ENCODE measurements around the gene FOXJ3.
"Not testable (repeated sequence)": the region's sequence is repeated elsewhere in the genome, so short reads cannot be mapped to it uniquely, and the experiment has no call there.

Gene FOXJ3

GRCh38 chr1:42239555-42239954 is 95.5 kb downstream of the FOXJ3 start:
- DNase-seq = no peak

- no peak for DNase-seq
Measured at GRCh38 chr1:42239041-42239440, 96.0 kb downstream of the FOXJ3 start.

GRCh38 chr1:42231253-42231652 is 103.8 kb downstream of the FOXJ3 start:
- DNase-seq = no peak

GRCh38 chr1:42228938-42229337 is 106.1 kb downstream of the FOXJ3 start:
- DNase-seq = no peak

- no peak for DNase-seq
Measured at GRCh38 chr1:42223036-42223435, 112.0 kb downstream of the FOXJ3 start.

GRCh38 chr1:42221952-42222606 is 113.0 kb downstream of the FOXJ3 start:
- no peak for DNase-seq

GRCh38 chr1:42221456-42221855 is 113.6 kb downstream of the FOXJ3 start:
- no peak for DNase-seq

- DNase-seq = no peak
Measured at GRCh38 chr1:42219627-42220026, 115.4 kb downstream of the FOXJ3 start.

GRCh38 chr1:42214447-42214871 is 120.6 kb downstream of the FOXJ3 start:
- no peak for DNase-seq

- no peak for DNase-seq
Measured at GRCh38 chr1:42211224-42211623, 123.8 kb downstream of the FOXJ3 start.

GRCh38 chr1:42210421-42211133 is 124.5 kb downstream of the FOXJ3 start:
- DNase-seq = no peak

- no peak for DNase-seq
Measured at GRCh38 chr1:42209526-42210251, 125.3 kb downstream of the FOXJ3 start.

GRCh38 chr1:42206930-42207329 is 128.1 kb downstream of the FOXJ3 start:
- not testable (repeated sequence) for DNase-seq

- DNase-seq = no peak
Measured at GRCh38 chr1:42206164-42206563, 128.9 kb downstream of the FOXJ3 start.

- no peak for DNase-seq
Measured at GRCh38 chr1:42201986-42202385, 133.0 kb downstream of the FOXJ3 start.

GRCh38 chr1:42198251-42198650 is 136.8 kb downstream of the FOXJ3 start:
- no peak for DNase-seq

GRCh38 chr1:42195841-42196240 is 139.2 kb downstream of the FOXJ3 start:
- DNase-seq = no peak

- no peak for DNase-seq
Measured at GRCh38 chr1:42192106-42192505, 142.9 kb downstream of the FOXJ3 start.

GRCh38 chr1:42191319-42191718 is 143.7 kb downstream of the FOXJ3 start:
- no peak for DNase-seq

GRCh38 chr1:42189931-42190853 is 144.8 kb downstream of the FOXJ3 start:
- no peak for DNase-seq

- DNase-seq = no peak
Measured at GRCh38 chr1:42186152-42186551, 148.9 kb downstream of the FOXJ3 start.

- no peak for DNase-seq
Measured at GRCh38 chr1:42184616-42185015, 150.4 kb downstream of the FOXJ3 start.

GRCh38 chr1:42183957-42184268 is 151.1 kb downstream of the FOXJ3 start:
- DNase-seq = no peak
